ENCODE measurements around the gene PRR18. TPM values are rescaled to one million over a fixed set of nuclear protein-coding genes. Genes with fewer than 3 reads are reported as not detected.
A peak's percentile ranks its signal among the peaks of the same experiment; 100 is the strongest.

PRR18 gene
- total and polyA plus RNA-seq, 2 of the 13 experiments (the other 11 are each of a cell fraction or from before 2014, with no cell fraction given), result 0.04 TPM

DNA sequence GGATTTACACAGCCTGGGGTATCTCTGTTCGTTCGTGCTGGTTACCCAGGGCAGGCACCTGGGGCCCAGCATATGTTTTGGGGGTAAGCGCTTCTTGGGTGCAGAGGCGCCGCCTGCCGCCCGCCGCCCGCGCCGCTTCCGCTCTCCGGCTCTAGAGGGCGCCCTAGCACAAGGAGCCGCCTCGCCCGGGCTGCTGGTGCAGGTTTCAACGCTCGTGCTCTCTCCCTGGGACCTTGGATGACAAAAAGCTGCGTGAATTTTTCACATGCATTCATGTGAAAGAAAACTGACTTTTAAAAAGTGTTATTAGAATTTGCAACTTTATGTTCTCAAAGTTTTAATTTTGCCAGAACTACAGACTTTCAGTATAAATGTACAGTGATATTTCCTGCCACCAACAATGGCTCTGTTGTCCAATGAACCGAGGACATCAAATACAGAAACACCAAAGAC lies 32.5 kb downstream of the PRR18 start (continued):
- TF ChIP-seq, protein P1, sequence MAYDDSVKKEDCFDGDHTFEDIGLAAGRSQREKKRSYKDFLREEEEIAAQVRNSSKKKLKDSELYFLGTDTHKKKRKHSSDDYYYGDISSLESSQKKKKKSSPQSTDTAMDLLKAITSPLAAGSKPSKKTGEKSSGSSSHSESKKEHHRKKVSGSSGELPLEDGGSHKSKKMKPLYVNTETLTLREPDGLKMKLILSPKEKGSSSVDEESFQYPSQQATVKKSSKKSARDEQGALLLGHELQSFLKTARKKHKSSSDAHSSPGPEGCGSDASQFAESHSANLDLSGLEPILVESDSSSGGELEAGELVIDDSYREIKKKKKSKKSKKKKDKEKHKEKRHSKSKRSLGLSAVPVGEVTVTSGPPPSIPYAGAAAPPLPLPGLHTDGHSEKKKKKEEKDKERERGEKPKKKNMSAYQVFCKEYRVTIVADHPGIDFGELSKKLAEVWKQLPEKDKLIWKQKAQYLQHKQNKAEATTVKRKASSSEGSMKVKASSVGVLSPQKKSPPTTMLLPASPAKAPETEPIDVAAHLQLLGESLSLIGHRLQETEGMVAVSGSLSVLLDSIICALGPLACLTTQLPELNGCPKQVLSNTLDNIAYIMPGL (CRISPR knock-in tag; IDR thresholded peaks at IDR 0.05; ENCODE audit: borderline replicate concordance in 1 of 2, low read depth in 1 of 2), result peak; percentile 68 to 86; a peak in 3 of 4 replicates
- TF ChIP-seq ZBTB38 (CRISPR knock-in tag; IDR thresholded peaks at IDR 0.05), result 0 out of 2 replicates have a peak, but pooled peaks have one; percentile 42
- TF ChIP-seq MZF1 (CRISPR knock-in tag; IDR thresholded peaks at IDR 0.05; ENCODE audit: borderline replicate concordance), result no peak
- TF ChIP-seq HNF4G (IDR thresholded peaks at IDR 0.05; ENCODE audit: borderline replicate concordance, low read depth, low read length), result no peak
- no peak for TF ChIP-seq HNF4G (CRISPR knock-in tag; IDR thresholded peaks at IDR 0.05; ENCODE audit: borderline replicate concordance, low read depth)
- no peak for TF ChIP-seq HNRNPUL1 (IDR thresholded peaks at IDR 0.05; ENCODE audit: low read depth, low read length)
- no peak for TF ChIP-seq ZNF460 (CRISPR knock-in tag; IDR thresholded peaks at IDR 0.05; ENCODE audit: borderline replicate concordance)
- TF ChIP-seq ZNF883 (CRISPR knock-in tag; IDR thresholded peaks at IDR 0.05; ENCODE audit: not compliant biosample characterization), result no peak
- no peak for TF ChIP-seq MBD4 (IDR thresholded peaks at IDR 0.05; ENCODE audit: borderline replicate concordance, low read length)
- 0 out of 2 replicates have a peak, but pooled peaks have one; percentile 27 for TF ChIP-seq SP4 (CRISPR knock-in tag; IDR thresholded peaks at IDR 0.05)
- TF ChIP-seq SALL1 (CRISPR knock-in tag; IDR thresholded peaks at IDR 0.05), result peak; percentile 81
- peak; percentile 45; the same call in 1 of the 2 replicates for TF ChIP-seq ZNF329 (CRISPR knock-in tag; IDR thresholded peaks at IDR 0.05; ENCODE audit: low read depth)
- TF ChIP-seq SATB2 (CRISPR knock-in tag; IDR thresholded peaks at IDR 0.05), result no peak
- TF ChIP-seq ZNF747 (CRISPR knock-in tag; IDR thresholded peaks at IDR 0.05; ENCODE audit: borderline replicate concordance), result peak; percentile 31; the same call in 1 of the 2 replicates
- no peak for TF ChIP-seq ZNF12 (CRISPR knock-in tag; IDR thresholded peaks at IDR 0.05)
- 0 out of 2 replicates have a peak, but pooled peaks have one; percentile 23 for TF ChIP-seq GATAD1 (CRISPR knock-in tag; IDR thresholded peaks at IDR 0.05)
- no peak for TF ChIP-seq CREB3 (CRISPR knock-in tag; IDR thresholded peaks at IDR 0.05)
- no peak for TF ChIP-seq HMGA1 (CRISPR knock-in tag; conservative IDR thresholded peaks at IDR 0.05)
- TF ChIP-seq, protein P2, sequence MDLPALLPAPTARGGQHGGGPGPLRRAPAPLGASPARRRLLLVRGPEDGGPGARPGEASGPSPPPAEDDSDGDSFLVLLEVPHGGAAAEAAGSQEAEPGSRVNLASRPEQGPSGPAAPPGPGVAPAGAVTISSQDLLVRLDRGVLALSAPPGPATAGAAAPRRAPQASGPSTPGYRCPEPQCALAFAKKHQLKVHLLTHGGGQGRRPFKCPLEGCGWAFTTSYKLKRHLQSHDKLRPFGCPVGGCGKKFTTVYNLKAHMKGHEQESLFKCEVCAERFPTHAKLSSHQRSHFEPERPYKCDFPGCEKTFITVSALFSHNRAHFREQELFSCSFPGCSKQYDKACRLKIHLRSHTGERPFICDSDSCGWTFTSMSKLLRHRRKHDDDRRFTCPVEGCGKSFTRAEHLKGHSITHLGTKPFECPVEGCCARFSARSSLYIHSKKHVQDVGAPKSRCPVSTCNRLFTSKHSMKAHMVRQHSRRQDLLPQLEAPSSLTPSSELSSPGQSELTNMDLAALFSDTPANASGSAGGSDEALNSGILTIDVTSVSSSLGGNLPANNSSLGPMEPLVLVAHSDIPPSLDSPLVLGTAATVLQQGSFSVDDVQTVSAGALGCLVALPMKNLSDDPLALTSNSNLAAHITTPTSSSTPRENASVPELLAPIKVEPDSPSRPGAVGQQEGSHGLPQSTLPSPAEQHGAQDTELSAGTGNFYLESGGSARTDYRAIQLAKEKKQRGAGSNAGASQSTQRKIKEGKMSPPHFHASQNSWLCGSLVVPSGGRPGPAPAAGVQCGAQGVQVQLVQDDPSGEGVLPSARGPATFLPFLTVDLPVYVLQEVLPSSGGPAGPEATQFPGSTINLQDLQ (CRISPR knock-in tag; IDR thresholded peaks at IDR 0.05), result no peak
- peak; percentile 31; the same call in 1 of the 2 replicates for TF ChIP-seq HIVEP1 (CRISPR knock-in tag; IDR thresholded peaks at IDR 0.05)
- no peak for TF ChIP-seq ZFP37 (CRISPR knock-in tag; IDR thresholded peaks at IDR 0.05; ENCODE audit: borderline replicate concordance)
- TF ChIP-seq RXRA (CRISPR knock-in tag; IDR thresholded peaks at IDR 0.05), result no peak
- no peak for TF ChIP-seq RFX3 (CRISPR knock-in tag; IDR thresholded peaks at IDR 0.05)
- no peak for TF ChIP-seq ZNF207 (IDR thresholded peaks at IDR 0.05; ENCODE audit: borderline replicate concordance)
- TF ChIP-seq ZFP1 (CRISPR knock-in tag; IDR thresholded peaks at IDR 0.05), result no peak

All from HepG2 (cell line).